ENCODE data around the gene POLR3A. TPM values are rescaled to one million over a fixed set of nuclear protein-coding genes. Genes with fewer than 3 reads are reported as not detected.

The POLR3A gene
- total RNA-seq, result 16.7 TPM

GRCh38 chr10:78029269-78030226 lies at the start of gene POLR3A:
TSS of gene POLR3A (minus strand) at chr10:78029515. CDS start at chr10:78029407, 108 bp downstream.

DNA sequence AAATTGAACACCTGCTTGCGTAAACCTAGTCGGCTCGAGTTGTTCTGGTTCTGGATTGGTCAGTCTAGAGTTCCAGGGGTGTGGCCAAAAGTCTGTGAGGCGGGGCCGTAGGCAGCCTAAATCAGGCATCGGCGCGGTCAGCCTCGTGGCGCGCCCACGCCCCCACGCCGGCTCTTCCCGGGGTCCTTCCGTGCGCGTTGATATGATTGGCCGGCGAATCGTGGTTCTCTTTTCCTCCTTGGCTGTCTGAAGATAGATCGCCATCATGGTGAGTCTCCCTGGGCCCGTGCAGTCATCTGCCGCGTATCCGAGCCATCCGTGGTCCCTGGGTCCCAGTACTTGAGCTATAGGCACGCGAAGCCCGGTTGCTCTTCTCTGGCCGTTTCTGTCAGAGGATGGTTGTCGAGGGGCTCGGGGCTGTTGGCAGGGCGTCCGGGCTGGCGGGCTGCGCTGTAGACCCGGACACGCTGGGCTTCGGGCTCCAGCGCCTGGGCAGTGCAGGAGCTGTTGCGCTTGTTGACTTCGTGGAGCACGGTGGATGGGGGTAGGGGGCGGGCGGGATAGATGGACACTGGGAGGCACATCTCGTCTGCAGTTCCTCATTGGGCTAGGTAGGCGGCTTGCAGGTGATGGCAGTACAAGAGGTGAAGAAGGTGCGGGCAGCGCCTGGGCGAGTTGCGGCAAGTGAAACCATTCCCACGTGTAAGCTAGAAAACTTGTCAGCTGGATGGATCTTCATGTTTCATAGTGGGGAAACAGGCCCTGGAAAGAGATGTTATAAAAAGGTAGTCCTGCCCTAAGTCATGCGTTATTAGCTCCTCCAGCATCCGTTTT lies 4.5 kb upstream of the POLR3A start, which contains the start of gene RPS24:
RPS24 (plus strand) TSS at position 227 of the 834 bp plus-strand sequence; CDS start at position 266, 39 bp downstream.

DNA sequence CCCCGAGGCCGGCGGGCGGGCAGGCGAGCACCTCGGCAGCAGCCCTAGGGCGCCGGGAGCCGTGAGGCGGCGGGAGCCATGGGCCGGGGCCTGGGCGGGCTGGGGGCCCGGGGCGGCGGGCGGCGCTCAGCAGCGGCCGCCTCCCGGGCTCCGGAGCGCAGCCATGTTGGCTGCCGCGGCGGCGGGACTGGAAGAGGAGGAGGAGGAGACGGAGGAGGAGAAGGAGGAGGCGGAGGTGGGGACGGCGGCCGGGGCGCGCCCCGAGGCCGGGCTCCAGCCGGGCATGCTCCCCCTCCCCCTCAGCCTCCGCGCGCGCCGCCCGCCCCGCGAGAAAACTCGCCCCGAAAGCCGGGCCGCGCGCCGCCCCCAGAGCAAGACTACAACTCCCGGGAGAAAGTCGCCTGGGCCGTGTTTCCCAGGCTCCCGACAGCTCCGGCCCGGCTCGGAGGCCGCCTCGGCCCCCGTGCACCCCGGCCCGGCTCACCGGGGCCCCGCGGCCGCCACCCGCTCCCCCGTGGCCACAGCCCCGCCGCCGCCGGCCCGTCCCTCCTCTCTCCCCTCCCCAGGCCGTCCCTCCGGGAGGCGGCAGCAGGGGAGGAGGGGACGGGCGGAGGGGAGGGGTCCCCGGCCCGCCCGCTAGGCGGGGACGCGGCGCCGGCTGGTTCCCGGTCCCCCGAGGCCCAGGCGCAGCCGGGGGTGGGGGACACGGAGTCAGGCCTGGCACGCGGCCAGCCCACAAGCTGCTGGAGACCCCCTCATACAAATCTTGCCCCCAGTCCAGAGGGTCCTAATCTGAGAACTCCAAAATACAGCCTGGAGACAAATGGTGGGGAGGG lies 102.5 kb downstream of the POLR3A start, which contains the start of gene DLG5:
DLG5 (minus strand) TSS at position 190 of the 836 bp plus-strand sequence. CDS start 235 bp downstream, outside the sequence.

Small RNAs within 50 kb of the gene (small RNA-seq; reads per million reads assigned to genes)
- not detected for gene RF00017 (ENCODE audit: low replicate concordance)

Other genes starting within 250 kb of the POLR3A start
- gene DLG5, start 102.8 kb downstream of the POLR3A start, total RNA-seq, result 37.4 TPM
- 2,039 TPM for gene RPS24, start 4.3 kb upstream of the POLR3A start, total RNA-seq